Astrocyte (in vitro differentiated cells and primary cell): ENCODE measurements around the gene PDE3B. TPM values are rescaled to one million over a fixed set of nuclear protein-coding genes. Genes with fewer than 3 reads are reported as not detected.

ENCODE experiments used
- DNase-seq: peaks from one replicate; pipeline ENCODE4 v3.0.0-alpha.2; 2010; ENCODE audit warnings: low read depth
- FAIRE-seq: peaks from 2 replicates; lab custom pipeline; 2011; peaks lifted over from hg19 to GRCh38; lab: Jason Lieb, UNC
- H2AFZ ChIP-seq: 2 replicates; pipeline ENCODE4 v1.6.0; 2012; ENCODE audit warnings: low read depth, low read length, inconsistent platforms
- H3K27ac ChIP-seq: 2 replicates; pipeline ENCODE4 v1.5.1; 2011; ENCODE audit warnings: low read depth, low read length, inconsistent platforms
- H3K27me3 ChIP-seq: 2 replicates; pipeline ENCODE4 v1.6.0; 2011; ENCODE audit warnings: low read length, inconsistent platforms; ENCODE audit not compliant: insufficient read depth
- H3K36me3 ChIP-seq: 2 replicates; pipeline ENCODE4 v1.5.1; 2011; ENCODE audit warnings: low read length, inconsistent platforms; ENCODE audit not compliant: insufficient read depth
- H3K4me1 ChIP-seq: 2 replicates; pipeline ENCODE4 v1.5.1; 2011; ENCODE audit warnings: low read length, inconsistent platforms; ENCODE audit not compliant: insufficient read depth
- H3K4me2 ChIP-seq: 2 replicates; pipeline ENCODE4 v1.6.0; 2012; ENCODE audit warnings: low read length, inconsistent platforms
- H3K4me3 ChIP-seq: 2 replicates; pipeline ENCODE4 v1.5.1; 2011; ENCODE audit warnings: low read depth, mild to moderate bottlenecking, low read length, inconsistent platforms; ENCODE audit not compliant: insufficient read depth
- H3K79me2 ChIP-seq: 2 replicates; pipeline ENCODE4 v1.6.0; 2012; ENCODE audit warnings: mild to moderate bottlenecking, low read length, inconsistent platforms; ENCODE audit not compliant: insufficient read depth
- H3K9ac ChIP-seq: 2 replicates; pipeline ENCODE4 v1.6.0; 2012; ENCODE audit warnings: mild to moderate bottlenecking, low read length, inconsistent platforms
- H3K9me3 ChIP-seq: 2 replicates; pipeline ENCODE4 v1.5.1; 2012; ENCODE audit warnings: low read depth, mild to moderate bottlenecking, low read length, inconsistent platforms; ENCODE audit not compliant: insufficient read depth
- H4K20me1 ChIP-seq: 2 replicates; pipeline ENCODE4 v1.6.0; 2012; ENCODE audit warnings: low read length, inconsistent platforms; ENCODE audit not compliant: insufficient read depth
- H3K27ac Mint-ChIP-seq: one replicate; pipeline ENCODE4 v1.8.0; 2021; ENCODE audit warnings: mild to moderate bottlenecking, mixed read lengths; ENCODE audit not compliant: unreplicated experiment
- H3K27me3 Mint-ChIP-seq: one replicate; pipeline ENCODE4 v1.8.0; 2021; ENCODE audit warnings: low read depth, mixed read lengths; ENCODE audit not compliant: unreplicated experiment
- H3K36me3 Mint-ChIP-seq: one replicate; pipeline ENCODE4 v1.8.0; 2021; ENCODE audit warnings: low read depth, mixed read lengths; ENCODE audit not compliant: unreplicated experiment
- H3K4me1 Mint-ChIP-seq: one replicate; pipeline ENCODE4 v1.8.0; 2021; ENCODE audit warnings: low read depth, mixed read lengths; ENCODE audit not compliant: unreplicated experiment
- H3K4me3 Mint-ChIP-seq: one replicate; pipeline ENCODE4 v1.8.0; 2021; ENCODE audit warnings: mild to moderate bottlenecking, moderate library complexity, mixed read lengths; ENCODE audit not compliant: unreplicated experiment
- H3K9me3 Mint-ChIP-seq: one replicate; pipeline ENCODE4 v1.8.0; 2021; ENCODE audit warnings: mild to moderate bottlenecking, mixed read lengths; ENCODE audit not compliant: unreplicated experiment
- CTCF ChIP-seq: IDR thresholded peaks from 2 replicates; pipeline ENCODE4 v1.5.1; 2011; ENCODE audit warnings: low read depth, mild to moderate bottlenecking, inconsistent platforms, low read length, moderate library complexity; ENCODE audit not compliant: insufficient read depth
- EZH2 ChIP-seq: IDR thresholded peaks from 2 replicates; pipeline ENCODE4 v1.6.1; 2012; ENCODE audit warnings: mild to moderate bottlenecking, low read length, inconsistent platforms; ENCODE audit not compliant: insufficient read depth
- total RNA-seq: library from RNA; stranded (reverse); gene quantifications from 2 replicates; pipeline ENCODE4 v1.2.1, GENCODE V29; 2021

The PDE3B gene
- total RNA-seq, 1 donor from 2014 or later, result 2.9 TPM

GRCh38 chr11:14813516-14813915 is 169.9 kb downstream of the PDE3B start:
- Histone ChIP-seq H3K4me3 (no peak overlapping the region), H4K20me1 (no peaks in the 10 kb centered on the region), H3K79me2 (no peaks in the 10 kb centered on the region), H3K9ac (no peak overlapping the region), H3K9me3 (no peaks in the 10 kb centered on the region), H2AFZ (no peak overlapping the region), H3K27ac (no peak overlapping the region), H3K27me3 (no peaks in the 10 kb centered on the region), H3K4me2 (no peak overlapping the region), H3K36me3 (no peaks in the 10 kb centered on the region), H3K4me1 (no peaks in the 10 kb centered on the region)
- no peak overlapping the region for H3K27ac Mint-ChIP-seq
- DNase-seq (no peak), FAIRE-seq (no peak)
- H3K4me1 Mint-ChIP-seq, result no peaks in the 10 kb centered on the region
- H3K4me3 Mint-ChIP-seq, result no peak overlapping the region
- TF ChIP-seq EZH2, result no peak
- no peak for TF ChIP-seq CTCF
- H3K27me3 Mint-ChIP-seq, result no peaks in the 10 kb centered on the region
- H3K36me3 Mint-ChIP-seq, result no peaks in the 10 kb centered on the region
- H3K9me3 Mint-ChIP-seq, result no peaks in the 10 kb centered on the region

- H3K27ac ChIP-seq, result no peak overlapping the region
- no peak overlapping the region for H3K9ac ChIP-seq
- Mint-ChIP-seq H3K9me3 (no peaks in the 10 kb centered on the region), H3K27me3 (no peaks in the 10 kb centered on the region), H3K27ac (no peak overlapping the region), H3K4me3 (no peak overlapping the region), H3K4me1 (no peaks in the 10 kb centered on the region), H3K36me3 (peaks cover 2% of the 10 kb centered on the region)
- TF ChIP-seq EZH2, result no peak
- no peak for TF ChIP-seq CTCF
- H3K4me1 ChIP-seq, result no peaks in the 10 kb centered on the region
- no peaks in the 10 kb centered on the region for H4K20me1 ChIP-seq
- no peak overlapping the region for H3K4me2 ChIP-seq
- H3K36me3 ChIP-seq, result no peaks in the 10 kb centered on the region
- no peak for DNase-seq
- H2AFZ ChIP-seq, result no peak overlapping the region
- FAIRE-seq, result no peak
- H3K79me2 ChIP-seq, result no peaks in the 10 kb centered on the region
- no peaks in the 10 kb centered on the region for H3K9me3 ChIP-seq
- H3K27me3 ChIP-seq, result no peaks in the 10 kb centered on the region
- no peak overlapping the region for H3K4me3 ChIP-seq
Measured at GRCh38 chr11:14818779-14819178, 175.2 kb downstream of the PDE3B start.

- H2AFZ ChIP-seq, result no peak overlapping the region
- no peaks in the 10 kb centered on the region for H3K27me3 ChIP-seq
- H3K36me3 Mint-ChIP-seq, result peaks cover 2% of the 10 kb centered on the region
- no peaks in the 10 kb centered on the region for H3K36me3 ChIP-seq
- no peaks in the 10 kb centered on the region for H3K27me3 Mint-ChIP-seq
- DNase-seq, result no peak
- no peak overlapping the region for H3K27ac ChIP-seq
- H4K20me1 ChIP-seq, result no peaks in the 10 kb centered on the region
- TF ChIP-seq CTCF (no peak), EZH2 (no peak)
- H3K4me1 Mint-ChIP-seq, result no peaks in the 10 kb centered on the region
- H3K4me2 ChIP-seq, result no peak overlapping the region
- H3K4me1 ChIP-seq, result no peaks in the 10 kb centered on the region
- H3K9me3 Mint-ChIP-seq, result no peaks in the 10 kb centered on the region
- no peaks in the 10 kb centered on the region for H3K79me2 ChIP-seq
- no peaks in the 10 kb centered on the region for H3K9me3 ChIP-seq
- no peak overlapping the region for H3K9ac ChIP-seq
- no peak overlapping the region for H3K27ac Mint-ChIP-seq
- FAIRE-seq, result no peak
- H3K4me3 ChIP-seq, result no peak overlapping the region
- H3K4me3 Mint-ChIP-seq, result no peak overlapping the region
Measured at GRCh38 chr11:14819596-14819995, 176.0 kb downstream of the PDE3B start.
